ENCODE data around the gene HPCA.
A peak's percentile ranks its signal among the peaks of the same experiment; 100 is the strongest.
"Not testable (repeated sequence)": the region's sequence is repeated elsewhere in the genome, so short reads cannot be mapped to it uniquely, and the experiment has no call there.

The HPCA gene

DNA sequence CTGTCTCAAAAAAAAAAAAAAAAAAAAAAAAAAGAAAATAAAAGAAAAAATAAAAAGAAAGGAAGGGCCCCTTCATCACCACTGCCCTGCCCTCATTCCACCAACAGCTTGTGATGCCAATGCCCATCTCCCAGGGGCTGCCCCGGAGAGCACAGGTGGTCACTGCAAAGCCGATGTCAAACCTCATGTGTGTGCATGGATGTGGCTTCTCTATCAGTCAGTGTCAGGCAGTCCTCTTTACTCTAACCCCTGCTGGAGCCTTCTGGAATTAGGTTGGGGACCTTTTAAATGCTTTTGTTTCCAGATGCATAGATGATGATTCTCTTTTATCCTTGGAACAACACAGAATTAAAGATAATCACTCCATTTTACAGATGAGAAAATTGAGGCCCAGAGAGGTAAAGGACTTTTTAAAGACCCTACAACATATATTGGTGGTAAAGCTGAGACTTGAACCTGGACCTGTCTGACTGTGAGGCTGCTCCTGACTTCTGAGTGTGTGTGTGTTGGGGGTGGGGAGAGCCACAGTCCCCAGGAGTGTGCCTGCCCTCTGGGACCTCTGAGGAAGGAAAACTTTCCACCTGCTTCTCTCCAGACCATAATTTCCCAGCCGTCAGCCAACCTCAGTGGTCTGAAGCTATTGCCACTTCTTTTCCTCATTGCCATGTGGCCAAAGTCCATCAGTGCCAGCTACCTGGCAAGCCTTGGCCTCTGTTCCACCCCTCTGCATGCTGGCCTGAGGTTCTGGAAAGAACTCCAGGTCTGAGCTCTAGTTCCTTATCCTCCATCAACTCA lies 17.9 kb downstream of the HPCA start:
- DNase-seq (ENCODE audit: low spot score), result no peak

DNA sequence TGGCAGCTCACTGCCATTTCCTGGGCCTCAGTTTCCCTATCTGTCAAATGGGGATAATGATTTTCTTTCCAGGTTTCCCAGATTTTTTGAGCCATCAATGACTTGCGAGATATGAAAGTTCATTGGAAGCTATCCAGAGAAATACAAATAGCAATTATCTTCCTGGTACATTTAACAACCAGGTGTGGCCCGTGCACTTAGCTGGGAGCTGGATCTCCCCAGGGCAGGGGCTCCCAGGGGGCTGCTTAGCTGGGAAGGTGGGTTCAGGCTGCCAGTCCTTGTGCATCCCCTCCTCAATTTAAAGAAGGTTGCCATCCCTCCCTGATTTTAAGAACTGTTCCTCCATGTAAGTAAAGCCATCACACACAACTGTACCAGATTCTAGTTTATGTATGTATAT lies 18.5 kb downstream of the HPCA start:
- DNase-seq (ENCODE audit: low spot score), result no peak

DNA sequence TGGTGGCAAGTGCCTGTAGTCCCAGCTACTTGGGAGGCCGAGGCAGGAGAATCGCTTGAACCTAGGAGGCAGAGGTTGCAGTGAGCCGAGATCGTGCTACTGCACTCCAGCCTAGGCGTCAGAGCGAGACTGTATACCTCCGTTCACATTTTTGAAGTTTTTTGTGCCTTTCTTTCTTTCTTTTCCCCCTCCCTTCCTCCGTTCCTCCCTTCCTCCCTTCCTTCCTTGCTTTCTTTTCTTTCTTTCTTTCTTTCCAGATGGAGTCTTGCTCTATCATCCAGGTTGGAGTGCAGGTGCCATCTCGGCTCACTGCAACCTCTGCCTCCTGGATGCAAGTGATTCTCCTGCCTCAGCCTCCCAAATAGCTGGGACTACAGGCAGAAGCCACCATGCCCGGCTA lies 19.3 kb downstream of the HPCA start:
- not testable (repeated sequence) for DNase-seq (ENCODE audit: low spot score)

DNA sequence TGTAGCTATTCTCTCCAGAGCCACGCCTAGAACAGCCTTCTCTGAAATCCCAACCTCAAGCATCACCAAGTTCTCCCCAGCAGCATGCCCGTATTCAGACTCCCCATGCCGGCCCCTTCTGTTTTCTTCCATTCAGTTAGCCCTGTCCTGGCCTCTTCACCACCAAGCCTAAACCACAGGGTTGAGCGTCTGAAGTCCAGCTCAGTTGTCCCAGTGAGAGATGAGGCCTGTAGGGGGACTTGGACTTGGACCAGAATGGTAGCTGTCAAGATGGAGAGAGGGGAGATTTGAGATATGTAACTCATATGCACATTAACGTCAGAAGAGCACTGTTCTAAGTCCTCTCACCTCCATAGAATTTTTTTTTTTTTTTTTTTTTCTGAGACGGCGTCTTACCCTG lies 20.4 kb downstream of the HPCA start:
- DNase-seq (ENCODE audit: low spot score), result no peak

DNA sequence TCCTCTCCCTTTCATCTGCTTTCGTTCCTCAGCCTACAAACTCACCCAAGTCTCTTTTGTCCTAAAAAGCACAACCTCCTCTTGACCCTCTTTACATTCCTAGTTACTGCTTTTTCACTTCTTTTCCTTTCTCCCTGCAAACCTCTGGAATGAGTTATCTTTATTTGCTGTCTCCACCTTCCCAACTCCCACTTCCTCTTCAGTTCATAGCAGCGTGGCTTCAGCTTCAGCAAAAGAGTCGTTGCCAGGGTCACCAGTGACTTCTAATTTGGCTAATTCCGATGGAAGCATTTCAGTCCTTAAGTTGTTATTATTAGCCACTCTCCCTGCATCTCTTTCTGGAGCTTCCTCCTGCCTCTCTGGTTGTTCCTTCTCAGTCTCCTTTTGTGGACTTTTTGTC lies 21.1 kb downstream of the HPCA start:
- no peak for DNase-seq (ENCODE audit: low spot score)

DNA sequence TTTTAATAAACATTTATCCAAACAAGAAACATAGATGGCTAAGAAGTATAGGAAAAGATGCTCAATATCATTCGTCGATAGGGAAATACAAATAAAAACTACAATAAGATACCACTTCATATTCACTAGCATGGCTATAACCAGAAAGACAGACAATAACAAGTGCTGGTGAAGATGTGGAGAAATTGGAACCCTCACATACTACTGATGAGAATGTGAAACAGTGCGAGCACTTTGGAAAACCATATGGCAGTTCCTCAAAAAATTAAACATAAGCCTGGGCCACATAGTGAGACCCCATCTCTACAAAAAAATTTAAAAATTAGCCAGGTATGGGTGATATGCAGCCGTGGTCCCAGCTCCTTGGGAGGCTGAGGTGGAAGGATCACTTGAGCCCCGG lies 24.0 kb downstream of the HPCA start:
- no peak for DNase-seq (ENCODE audit: low spot score)

DNA sequence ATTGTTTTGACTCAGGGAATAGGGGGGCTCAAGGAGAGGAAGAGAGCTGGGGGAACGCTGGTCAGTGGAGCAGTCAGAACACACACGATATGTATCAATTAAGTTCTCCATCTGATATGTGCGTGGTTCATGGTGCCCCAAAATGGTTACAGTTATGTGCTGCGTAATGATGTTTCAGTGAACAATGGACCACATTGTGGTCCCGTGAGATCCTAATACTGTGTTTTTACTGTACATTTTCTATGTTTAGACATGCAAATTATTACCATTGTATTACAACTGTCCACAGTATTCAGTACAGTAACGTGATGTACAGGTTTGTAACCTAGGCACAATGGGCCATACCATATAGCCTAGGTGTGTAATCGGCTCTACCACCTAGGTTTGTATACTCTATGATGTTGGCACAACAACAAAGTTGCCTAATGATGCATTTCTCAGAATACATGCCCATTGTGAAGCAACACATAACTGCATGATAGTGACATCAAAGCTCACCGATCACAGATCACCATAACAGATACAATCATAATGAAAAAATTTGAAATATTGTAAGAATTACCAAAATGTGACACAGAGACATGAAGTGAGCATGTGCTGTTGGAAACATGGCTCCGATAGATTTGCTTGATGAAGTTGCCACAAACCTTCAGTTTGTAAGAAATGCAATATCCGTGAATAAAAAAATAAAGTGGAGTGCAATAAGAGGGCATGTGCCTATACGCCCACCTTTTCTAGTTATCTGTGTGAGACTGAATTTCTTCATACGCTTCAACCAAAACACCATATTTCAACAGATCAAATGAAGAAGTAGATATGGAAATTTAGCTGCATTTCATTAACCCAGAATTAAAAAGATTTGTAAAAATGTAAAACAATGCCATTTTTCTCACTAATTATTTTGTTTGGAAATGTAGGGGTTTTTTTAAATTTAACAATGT lies 29.7 kb downstream of the HPCA start:
- no peak for DNase-seq (ENCODE audit: low spot score)

DNA sequence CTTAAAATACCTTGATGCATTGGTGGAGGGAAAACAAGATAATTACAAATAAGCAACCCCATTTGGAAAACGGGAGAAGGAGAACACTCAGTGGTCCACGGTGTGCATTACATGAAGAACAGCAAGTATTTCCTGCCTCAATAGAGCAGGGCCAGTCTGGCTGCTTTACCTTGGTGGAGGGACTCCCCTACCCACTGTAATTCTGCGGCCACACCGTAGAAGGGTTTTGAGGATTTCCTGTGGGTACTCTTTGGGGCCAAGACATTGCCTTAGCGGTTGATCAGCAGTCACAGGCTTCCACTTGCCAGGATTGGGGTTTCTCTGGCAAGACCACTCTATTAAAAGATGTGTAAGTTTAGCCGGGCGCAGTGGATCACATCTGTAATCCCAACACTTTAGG lies 31.2 kb downstream of the HPCA start:
- peak; percentile 38 for DNase-seq (ENCODE audit: low spot score)

DNA sequence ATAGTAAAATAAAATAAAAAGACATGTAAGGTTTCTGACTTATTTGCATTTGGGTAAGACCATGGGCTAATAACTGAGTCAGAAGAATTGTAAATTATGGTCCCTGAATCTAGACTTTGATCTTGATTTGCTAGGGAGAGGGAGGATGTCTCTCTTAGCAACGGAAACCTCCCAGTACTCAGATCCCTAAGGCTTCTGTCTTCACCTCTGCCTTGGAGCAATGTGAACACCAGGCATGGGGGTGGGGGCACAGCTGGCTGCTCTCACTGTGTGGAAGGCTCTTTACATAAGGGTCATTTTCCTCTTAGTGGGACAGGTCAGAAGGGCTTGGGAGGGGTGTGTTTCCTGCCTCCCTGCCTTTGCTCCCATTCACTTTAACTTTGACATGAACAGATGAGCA lies 31.9 kb downstream of the HPCA start:
- DNase-seq (ENCODE audit: low spot score), result no peak

DNA sequence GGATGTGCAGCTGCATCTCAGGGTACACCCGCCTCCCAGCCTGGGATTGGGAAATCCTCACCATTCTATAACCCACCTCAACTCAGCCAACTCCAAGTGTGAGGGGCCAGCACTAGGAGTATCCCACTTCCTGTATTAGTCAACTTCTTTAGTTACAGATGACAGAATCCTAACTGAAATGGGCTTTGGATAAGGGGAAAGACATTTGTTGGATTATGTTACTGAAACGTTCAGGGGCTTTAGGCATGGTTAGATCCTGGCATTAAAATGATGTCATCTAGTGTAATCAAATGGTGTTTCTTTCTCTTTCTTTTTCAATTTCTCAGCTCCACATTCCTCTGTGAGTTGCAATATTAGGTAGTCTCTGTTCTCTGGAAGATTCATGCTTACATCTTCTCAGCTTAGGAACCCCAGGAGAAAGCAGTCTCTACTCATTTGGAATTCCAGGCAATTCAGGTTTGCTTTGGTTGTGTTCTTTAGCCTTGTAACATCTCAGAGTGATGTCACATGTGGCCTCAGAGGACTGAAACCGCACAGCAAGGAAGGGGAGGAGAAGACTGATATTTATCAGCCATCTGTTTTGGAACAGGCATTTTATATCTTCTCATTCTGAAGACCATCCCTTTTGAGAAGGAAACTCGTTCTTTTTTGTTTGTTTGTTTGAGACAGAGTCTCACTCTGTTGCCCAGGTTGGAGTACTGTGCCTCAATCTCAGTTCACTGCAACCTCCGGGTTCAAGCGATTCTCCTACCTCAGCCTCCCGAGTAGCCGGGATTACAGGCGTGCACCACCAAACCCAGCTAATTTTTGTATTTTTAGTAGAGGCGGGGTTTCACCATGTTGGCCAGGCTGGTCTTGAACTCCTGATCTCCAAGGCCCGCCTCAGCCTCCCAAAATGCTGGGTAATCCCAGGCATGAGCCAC lies 33.8 kb downstream of the HPCA start:
- no peak for DNase-seq (ENCODE audit: low spot score)

DNA sequence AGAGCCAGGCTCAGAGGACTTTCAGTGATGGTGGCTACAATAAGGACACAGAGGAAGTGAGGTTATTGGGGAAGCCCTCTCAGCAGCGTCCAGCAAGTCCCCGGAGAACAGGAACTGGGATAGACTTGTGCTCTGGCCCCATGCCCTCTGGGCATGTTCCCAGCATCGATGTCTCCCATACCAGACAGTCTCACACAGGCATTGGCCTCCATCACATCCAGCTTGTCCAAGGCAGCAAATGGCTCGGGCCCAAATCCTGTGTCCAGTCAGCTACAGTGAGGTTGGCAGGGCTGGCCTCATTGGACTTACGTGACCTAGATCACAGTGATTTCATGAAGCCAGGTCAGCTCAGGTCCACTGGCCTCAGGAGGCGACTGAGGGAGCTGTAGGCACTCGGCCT lies 34.5 kb downstream of the HPCA start:
- DNase-seq (ENCODE audit: low spot score), result no peak

DNA sequence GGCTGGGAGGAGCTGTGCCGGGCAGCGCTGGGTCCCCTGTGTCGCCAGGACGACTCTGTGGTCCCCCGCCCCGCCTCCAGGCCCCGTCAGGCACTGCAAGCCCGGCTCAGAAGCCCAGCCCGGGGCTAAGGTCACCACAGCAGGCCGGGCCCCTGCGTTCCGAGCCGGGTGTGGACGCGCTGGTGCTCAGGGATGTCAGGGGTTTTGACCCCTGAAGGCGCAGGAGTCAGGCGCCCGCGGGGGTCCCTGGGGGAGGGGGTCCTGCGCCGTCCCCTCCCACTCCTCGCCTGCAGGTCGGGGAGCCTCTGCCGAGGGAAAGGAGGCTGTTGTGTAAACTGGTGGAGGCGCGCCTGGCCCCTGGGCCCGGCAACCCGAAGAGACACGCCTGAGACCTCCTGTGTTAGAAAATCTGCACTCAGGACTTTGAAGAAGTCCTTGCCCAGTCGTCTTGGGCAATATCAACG lies 38.6 kb downstream of the HPCA start:
- DNase-seq (ENCODE audit: low spot score), result no peak

DNA sequence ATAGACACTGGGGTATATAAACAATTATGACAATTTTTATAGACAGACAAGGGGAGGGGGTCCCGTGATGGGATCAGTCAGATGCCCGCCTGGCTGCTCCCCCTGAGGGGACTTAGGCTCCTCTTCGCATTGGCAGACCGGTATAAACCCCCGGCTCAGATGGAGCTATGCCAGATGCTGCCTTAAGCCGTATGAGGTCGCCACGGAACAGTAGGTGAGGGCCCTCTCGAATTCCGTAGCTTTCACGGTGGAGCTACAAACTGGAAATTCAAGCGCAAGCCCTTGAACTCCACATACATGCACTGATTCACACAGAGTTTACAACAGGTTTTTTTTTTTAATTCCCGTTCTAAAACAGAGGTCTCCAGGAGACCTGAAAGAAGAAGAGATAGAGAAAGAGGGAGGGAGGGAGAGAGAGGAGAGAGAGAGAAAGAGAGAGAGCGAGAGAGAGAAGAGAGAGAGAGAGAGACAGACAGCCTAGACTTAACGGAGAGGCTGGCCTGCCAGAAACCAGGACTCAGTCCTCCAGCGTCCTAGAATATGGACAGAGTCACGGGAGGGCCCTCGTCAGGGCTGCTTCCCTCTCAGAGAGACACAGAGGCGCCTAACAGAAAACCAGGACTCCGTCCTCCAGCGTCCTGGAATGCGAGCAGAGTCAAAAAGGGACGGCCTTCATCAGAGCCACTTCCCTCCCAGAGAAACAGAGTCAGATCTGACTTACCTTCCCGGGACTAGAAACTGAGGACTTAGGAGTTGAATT lies 39.3 kb downstream of the HPCA start:
- DNase-seq (ENCODE audit: low spot score), result peak; percentile 19

DNA sequence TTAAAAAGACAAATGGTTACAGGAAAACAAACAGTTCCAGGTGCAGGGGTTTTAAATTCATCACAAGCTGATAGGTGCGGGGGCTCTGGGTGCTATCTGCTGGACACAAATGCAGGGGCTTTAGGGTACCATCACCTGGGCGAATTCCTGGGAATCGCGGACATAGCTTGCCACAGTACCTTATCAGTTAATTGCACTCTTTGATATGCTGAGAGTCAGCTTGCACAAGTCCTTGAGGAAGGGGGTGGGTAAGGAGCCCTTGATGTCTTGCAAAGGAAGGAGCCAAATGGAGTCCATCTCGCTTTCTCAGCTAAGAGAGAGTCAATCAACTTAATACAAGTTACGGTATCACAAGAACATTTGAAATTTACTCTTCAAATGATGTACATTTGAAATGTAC lies 40.3 kb downstream of the HPCA start:
- no peak for DNase-seq (ENCODE audit: low spot score)

DNA sequence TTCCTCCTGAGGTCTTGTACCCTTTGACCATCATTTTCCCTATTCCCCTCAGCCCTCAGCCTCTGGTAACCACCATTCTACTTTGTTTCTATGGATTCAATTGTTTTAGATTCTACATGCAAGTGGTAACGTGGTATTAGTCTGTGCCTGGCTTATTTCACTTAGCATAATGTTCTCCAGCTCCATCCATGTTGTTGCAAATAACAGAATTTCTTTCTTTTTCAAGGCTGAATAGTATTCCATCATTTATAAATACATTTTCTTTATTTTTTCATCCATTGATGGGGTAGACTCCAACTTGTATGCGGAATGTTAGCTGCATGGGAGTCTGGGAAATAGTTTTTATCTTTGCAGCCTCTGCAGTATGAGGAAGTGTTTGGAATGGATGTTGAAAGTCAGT lies 41.1 kb downstream of the HPCA start:
- no peak for DNase-seq (ENCODE audit: low spot score)

DNA sequence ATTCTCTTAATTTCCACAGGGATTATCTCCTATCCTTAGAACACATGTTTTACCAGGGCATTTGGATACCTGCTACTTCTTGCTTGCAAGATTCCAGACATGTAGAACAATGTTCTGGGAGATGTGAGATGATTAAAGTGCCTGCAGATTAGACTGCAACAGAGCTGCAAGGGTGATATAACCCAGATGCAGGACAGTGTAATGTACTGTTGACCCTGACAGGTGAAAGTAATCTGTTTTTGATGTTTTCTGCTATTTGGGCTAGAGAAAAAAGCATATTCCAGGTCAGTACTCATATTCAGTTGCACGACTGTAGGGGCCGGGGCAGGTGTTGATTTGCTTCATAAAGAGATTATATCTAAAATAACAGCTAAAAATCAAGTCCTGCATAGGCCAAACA lies 42.0 kb downstream of the HPCA start:
- DNase-seq (ENCODE audit: low spot score), result no peak

DNA sequence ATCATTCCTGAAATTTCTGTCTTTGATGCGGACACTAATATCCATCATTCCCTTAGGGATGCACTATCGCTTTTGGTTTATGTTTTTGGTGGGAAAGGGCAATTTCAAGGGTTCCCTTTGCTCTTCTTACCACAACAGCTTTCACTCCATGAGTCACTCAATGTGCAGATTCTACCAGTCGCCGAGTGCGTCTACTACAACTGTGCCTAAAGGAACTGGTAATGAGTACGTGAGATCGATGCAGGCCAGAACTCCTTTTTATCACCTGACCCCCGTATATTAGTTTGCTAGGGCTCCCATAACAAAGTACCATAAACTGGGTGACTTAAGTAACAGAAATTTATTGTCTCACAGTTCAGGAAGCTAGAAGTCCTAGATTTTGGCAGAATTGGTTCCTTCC lies 42.4 kb downstream of the HPCA start:
- DNase-seq (ENCODE audit: low spot score), result no peak

DNA sequence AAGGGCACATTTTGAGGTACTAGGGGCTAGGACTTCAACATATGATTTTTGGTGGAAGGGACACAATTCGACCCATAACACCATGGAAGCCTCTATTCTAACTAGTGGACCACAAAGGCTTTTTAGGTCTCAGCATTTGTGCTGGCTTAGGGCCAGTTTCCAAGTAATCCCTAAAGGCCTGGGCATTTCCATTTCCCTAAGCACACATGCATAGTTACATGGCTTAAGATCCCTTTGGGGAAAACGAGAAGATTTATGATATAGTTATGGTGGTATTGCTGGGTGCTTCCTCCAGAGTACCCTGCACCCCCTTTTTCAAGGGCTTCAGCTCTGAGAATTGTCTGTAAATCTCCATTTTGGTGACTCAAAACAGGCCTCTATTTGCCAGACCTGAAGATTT lies 43.1 kb downstream of the HPCA start:
- no peak for DNase-seq (ENCODE audit: low spot score)

DNA sequence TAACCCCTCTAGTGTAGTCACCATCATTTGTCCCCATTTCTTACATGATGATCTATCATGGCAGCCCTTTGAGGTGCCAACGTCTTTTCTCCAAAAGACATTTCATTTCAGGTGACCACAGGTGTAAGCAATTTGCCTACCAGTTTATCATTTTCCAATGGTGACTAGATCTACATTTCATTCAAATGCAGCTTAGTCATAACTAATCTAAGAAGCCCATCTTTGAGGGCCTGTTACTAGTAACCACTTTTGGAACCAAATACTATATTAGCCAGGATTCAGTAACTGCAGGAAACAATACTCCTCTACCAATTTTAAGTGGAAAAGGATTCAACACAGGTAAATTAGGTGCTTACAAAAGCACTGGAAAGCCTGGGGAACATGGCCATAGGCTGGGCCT lies 45.5 kb downstream of the HPCA start:
- no peak for DNase-seq (ENCODE audit: low spot score)

DNA sequence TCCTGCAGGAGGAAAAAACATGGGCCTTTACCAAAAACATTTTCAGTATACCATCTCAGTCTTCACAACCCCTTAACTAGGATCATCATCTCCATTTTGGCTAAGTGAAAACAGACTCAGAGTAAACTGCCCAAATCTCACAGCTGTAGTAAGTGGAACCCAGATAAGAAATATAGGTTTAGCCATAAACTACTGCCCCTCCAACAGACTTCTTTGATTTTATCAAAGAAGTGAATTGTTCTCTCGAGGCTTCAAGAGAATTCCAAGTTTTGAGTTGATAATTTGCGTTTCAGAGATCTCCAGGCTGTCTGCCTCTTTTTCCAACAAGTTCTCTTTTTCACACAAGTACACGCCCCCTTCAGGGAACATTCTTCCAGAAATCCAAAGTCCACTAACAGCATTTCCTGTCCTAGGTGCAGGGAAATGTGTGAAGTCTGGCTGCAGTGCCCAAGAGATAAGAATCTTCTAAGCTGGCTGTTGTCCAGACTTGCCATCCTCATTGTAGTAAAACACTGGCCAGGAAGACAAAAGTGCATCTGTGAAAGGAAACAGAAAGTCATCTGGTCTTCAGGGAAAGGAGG lies 47.5 kb downstream of the HPCA start:
- DNase-seq (ENCODE audit: low spot score), result no peak

DNA sequence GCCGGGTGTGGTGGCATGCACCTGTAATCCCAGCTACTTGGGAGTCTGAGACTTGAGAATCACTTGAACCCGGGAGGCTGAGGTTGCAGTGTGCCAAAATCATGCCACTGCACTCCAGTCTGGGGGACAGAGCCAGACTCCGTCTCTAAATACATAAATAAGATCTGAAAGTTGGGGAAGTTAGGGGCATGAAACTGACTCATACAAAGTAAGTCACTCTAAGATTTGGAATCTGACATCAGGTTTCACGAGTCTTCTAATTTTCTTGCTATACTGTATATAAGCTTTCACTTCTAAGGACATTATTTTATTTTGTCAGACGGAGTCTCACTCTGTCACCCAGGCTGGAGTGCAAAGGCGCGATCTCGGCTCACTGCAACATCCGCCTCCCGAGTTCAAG lies 48.2 kb downstream of the HPCA start:
- no peak for DNase-seq (ENCODE audit: low spot score)

All from activated CD4-positive, alpha-beta T cell treated with anti-CD3 and anti-CD28 coated beads, Interleukin-2, Interleukin-4, amounts not matched to agents 100 ng/mL and 50 ng/mL, durations not matched to agents 16 hours and 8 hours (primary cell).